ENCODE data around the gene PLA2G15.
A peak's percentile ranks its signal among the peaks of the same experiment; 100 is the strongest.

PLA2G15 gene

GRCh38 chr16:68310437-68310773 lies 65.2 kb downstream of the PLA2G15 start:
- Histone ChIP-seq H3K27me3 (ENCODE audit: control insufficient read depth, insufficient read depth, low read length) (no peaks in the 10 kb centered on the region), H3K4me3 (ENCODE audit: low read depth, low read length) (peak overlapping the region; percentile 85), H3K4me1 (peaks cover 9% of the 10 kb centered on the region), H2AFZ (peak overlapping the region; percentile 93), H3K4me2 (ENCODE audit: low read length) (peak overlapping the region; percentile 94), H3K36me3 (ENCODE audit: control insufficient read depth, insufficient read depth, low read length) (no peaks in the 10 kb centered on the region), H3K9me3 (ENCODE audit: control insufficient read depth, low read length) (no peaks in the 10 kb centered on the region), H3K9ac (no peak overlapping the region), H3K27ac (peak overlapping the region; percentile 55), H3K79me2 (peaks cover 11% of the 10 kb centered on the region)
- no peak for TF ChIP-seq CTCF (IDR thresholded peaks at IDR 0.05)

Measured in parathyroid adenoma (tissue), 2 donors.